ENCODE data around the gene KLHL15.

DNA sequence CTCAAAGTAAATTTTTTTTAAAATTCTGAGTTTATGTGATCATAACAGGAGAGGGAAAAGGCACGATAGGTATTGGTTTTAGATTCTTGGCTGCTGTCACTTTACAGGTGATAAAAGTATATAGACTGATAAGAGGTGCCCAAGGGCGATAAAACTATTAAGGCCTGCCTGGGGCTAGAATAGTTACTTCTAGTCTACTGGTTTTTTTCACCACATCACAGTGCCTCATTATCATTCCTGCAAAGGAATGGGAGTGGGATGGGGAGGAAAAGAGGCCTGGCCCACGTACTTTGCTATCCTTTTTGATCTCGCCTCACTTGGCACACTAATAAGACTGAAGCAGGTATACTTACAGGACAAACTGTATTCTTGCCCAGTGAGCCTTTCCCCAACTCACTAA, 72.6 kb downstream of the KLHL15 start:
- TF ChIP-seq GATA3 (IDR thresholded peaks at IDR 0.05; ENCODE audit: low read depth, low read length) (no peak), GATA2 (IDR thresholded peaks at IDR 0.05; ENCODE audit: low read depth, low read length) (no peak)
